NT2/D1 (cell line): Measurements from ENCODE around the gene OR10A6.
A peak's percentile ranks its signal among the peaks of the same experiment; 100 is the strongest.

Source experiments
- DNase-seq: peaks from one replicate; pipeline ENCODE4 v3.0.0-alpha.2; 2011; ENCODE audit warnings: low read depth, low spot score
- H3K27me3 ChIP-seq: 2 replicates; pipeline ENCODE4 v1.6.0; 2011; ENCODE audit warnings: mild to moderate bottlenecking; ENCODE audit not compliant: insufficient read length, insufficient read depth
- H3K36me3 ChIP-seq: 2 replicates; pipeline ENCODE4 v1.6.1; 2011; ENCODE audit warnings: mild to moderate bottlenecking, low read length, mixed read lengths; ENCODE audit not compliant: insufficient read depth, insufficient read length
- H3K4me1 ChIP-seq: 2 replicates; pipeline ENCODE4 v1.5.1; 2011; ENCODE audit not compliant: insufficient read depth, insufficient read length
- H3K4me3 ChIP-seq: 2 replicates; pipeline ENCODE4 v1.5.1; 2011; ENCODE audit warnings: low read depth; ENCODE audit not compliant: insufficient read length
- H3K9ac ChIP-seq: 2 replicates; pipeline ENCODE4 v1.6.0; 2011; ENCODE audit warnings: low read depth; ENCODE audit not compliant: insufficient read length
- H3K9me3 ChIP-seq: 2 replicates; pipeline ENCODE4 v1.5.1; 2011; ENCODE audit warnings: mild to moderate bottlenecking, low read length; ENCODE audit not compliant: insufficient read depth
- SUZ12 ChIP-seq: IDR thresholded peaks from 2 replicates; pipeline ENCODE4 v1.6.1; 2011; ENCODE audit not compliant: insufficient read length, insufficient read depth; ENCODE audit errors: extremely low read depth
- YY1 ChIP-seq: IDR thresholded peaks from 2 replicates; pipeline ENCODE4 v1.6.1; 2011; ENCODE audit not compliant: insufficient read length, insufficient read depth
- ZNF274 ChIP-seq: IDR thresholded peaks from 2 replicates; pipeline ENCODE4 v1.6.1; 2011; ENCODE audit warnings: mild to moderate bottlenecking, low read depth, low read length

Gene OR10A6

GRCh38 chr11:7931168-7931567 lies at the start of gene OR10A6:
Gene OR10A6 (minus strand): TSS chr11:7931268. CDS start chr11:7928662, 2,606 bp downstream.
- H3K27me3 ChIP-seq = no peaks in the 10 kb centered on the region
- no peak within 1 kb of the TSS for H3K4me3 ChIP-seq
- H3K36me3 ChIP-seq = no peaks in the 10 kb centered on the region
- peaks cover 6% of the 10 kb centered on the region; the same call in 1 of the 2 replicates for H3K9me3 ChIP-seq
- TF ChIP-seq YY1 (no peak), ZNF274 (no peak), SUZ12 (no peak)
- H3K9ac ChIP-seq = no peak within 1 kb of the TSS
- H3K4me1 ChIP-seq = no peaks in the 10 kb centered on the region
- DNase-seq = no peak

- no peaks in the 10 kb centered on the region for H3K36me3 ChIP-seq
- no peak for DNase-seq
- H3K9me3 ChIP-seq = no peaks in the 10 kb centered on the region
- no peak overlapping the region for H3K4me3 ChIP-seq
- no peak for TF ChIP-seq SUZ12
- no peak for TF ChIP-seq ZNF274
- no peak for TF ChIP-seq YY1
- no peaks in the 10 kb centered on the region for H3K4me1 ChIP-seq
- H3K9ac ChIP-seq = no peak overlapping the region
- no peaks in the 10 kb centered on the region for H3K27me3 ChIP-seq
Measured at GRCh38 chr11:7977232-7977917, 46.3 kb upstream of the OR10A6 start.

- Histone ChIP-seq H3K4me1 (no peaks in the 10 kb centered on the region), H3K9ac (no peak overlapping the region), H3K36me3 (no peaks in the 10 kb centered on the region), H3K27me3 (no peaks in the 10 kb centered on the region), H3K9me3 (0 out of 2 replicates have a peak, but pooled peaks cover 6% of the 10 kb centered on the region), H3K4me3 (no peak overlapping the region)
- TF ChIP-seq SUZ12 (no peak), YY1 (no peak), ZNF274 (no peak)
- peak; percentile 35 for DNase-seq
Measured at GRCh38 chr11:7974668-7975067, 43.6 kb upstream of the OR10A6 start.

GRCh38 chr11:7973011-7973410 lies 41.9 kb upstream of the OR10A6 start:
- H3K9ac ChIP-seq = no peak overlapping the region
- H3K4me1 ChIP-seq = no peaks in the 10 kb centered on the region
- H3K36me3 ChIP-seq = no peaks in the 10 kb centered on the region
- TF ChIP-seq ZNF274 = no peak
- no peak for TF ChIP-seq SUZ12
- TF ChIP-seq YY1 = no peak
- H3K27me3 ChIP-seq = no peaks in the 10 kb centered on the region
- 0 out of 2 replicates have a peak, but pooled peaks cover 6% of the 10 kb centered on the region for H3K9me3 ChIP-seq
- H3K4me3 ChIP-seq = no peak overlapping the region
- DNase-seq = no peak

- 0 out of 2 replicates have a peak, but pooled peaks cover 6% of the 10 kb centered on the region for H3K9me3 ChIP-seq
- no peak overlapping the region for H3K4me3 ChIP-seq
- no peak overlapping the region for H3K9ac ChIP-seq
- no peak for TF ChIP-seq ZNF274
- no peaks in the 10 kb centered on the region for H3K4me1 ChIP-seq
- H3K36me3 ChIP-seq = no peaks in the 10 kb centered on the region
- no peaks in the 10 kb centered on the region for H3K27me3 ChIP-seq
- no peak for DNase-seq
Measured at GRCh38 chr11:7971846-7972245, 40.8 kb upstream of the OR10A6 start.

GRCh38 chr11:7969756-7970646 lies 38.9 kb upstream of the OR10A6 start:
- Histone ChIP-seq H3K36me3 (no peaks in the 10 kb centered on the region), H3K9ac (no peak overlapping the region), H3K4me3 (no peak overlapping the region), H3K27me3 (no peaks in the 10 kb centered on the region), H3K9me3 (0 out of 2 replicates have a peak, but pooled peaks cover 6% of the 10 kb centered on the region), H3K4me1 (no peaks in the 10 kb centered on the region)
- DNase-seq = peak; percentile 58
- no peak for TF ChIP-seq SUZ12
- no peak for TF ChIP-seq YY1
- no peak for TF ChIP-seq ZNF274

- H3K9me3 ChIP-seq = 0 out of 2 replicates have a peak, but pooled peaks cover 6% of the 10 kb centered on the region
- TF ChIP-seq YY1 (no peak), SUZ12 (no peak), ZNF274 (no peak)
- H3K4me3 ChIP-seq = no peak overlapping the region
- H3K9ac ChIP-seq = no peak overlapping the region
- no peak for DNase-seq
- no peaks in the 10 kb centered on the region for H3K36me3 ChIP-seq
- H3K27me3 ChIP-seq = no peaks in the 10 kb centered on the region
- no peaks in the 10 kb centered on the region for H3K4me1 ChIP-seq
Measured at GRCh38 chr11:7968686-7969085, 37.6 kb upstream of the OR10A6 start.
